Stimulated activated CD4-positive, alpha-beta T cell treated with anti-CD3 and anti-CD28 coated beads, Interleukin-12 subunit alpha, Interleukin-12 subunit beta, amount 100 ng/mL, for 24 hours (primary cell): Measurements from ENCODE around the gene LZTS3.
"Not testable (repeated sequence)": the region's sequence is repeated elsewhere in the genome, so short reads cannot be mapped to it uniquely, and the experiment has no call there.

Source experiments
- DNase-seq, 2 experiments: peaks; one replicate each; pipeline ENCODE4 v3.0.0-alpha.2; 2020; ENCODE audit warnings: low read depth in 2 of 2

The LZTS3 gene

GRCh38 chr20:3167738-3168078, 5.6 kb downstream of the LZTS3 start:
- no peak for DNase-seq

DNA sequence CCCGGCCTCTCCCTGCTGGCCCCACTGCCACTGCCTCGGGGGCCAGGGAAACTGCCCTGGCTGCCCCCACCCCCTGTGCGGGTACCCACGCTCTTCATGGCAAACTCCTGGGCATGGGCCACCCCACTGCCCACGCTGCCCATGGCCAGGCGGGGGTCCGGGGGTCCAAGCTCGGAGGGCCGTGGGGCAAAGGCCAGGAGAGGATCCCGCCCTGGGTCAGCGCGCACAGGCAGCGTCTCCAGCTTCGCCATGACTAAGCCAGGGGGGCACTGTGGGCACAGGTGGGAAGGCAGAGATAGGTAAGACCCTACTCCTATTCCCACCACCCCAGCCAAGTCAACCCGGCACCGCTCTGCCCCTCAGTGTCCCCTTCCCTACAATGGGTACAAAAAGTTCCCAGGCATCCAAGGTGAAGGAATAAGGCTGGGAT, 6.4 kb downstream of the LZTS3 start:
- no peak for DNase-seq

GRCh38 chr20:3166338-3166912, 6.9 kb downstream of the LZTS3 start:
- no peak for DNase-seq

GRCh38 chr20:3165473-3166337, 7.6 kb downstream of the LZTS3 start:
- DNase-seq: no peak

GRCh38 chr20:3164763-3165410, 8.5 kb downstream of the LZTS3 start:
- no peak for DNase-seq

GRCh38 chr20:3164043-3164762, 9.1 kb downstream of the LZTS3 start:
- DNase-seq: no peak

- no peak for DNase-seq
Observed at GRCh38 chr20:3163099-3164042, 10.0 kb downstream of the LZTS3 start.

- DNase-seq: no peak
Observed at GRCh38 chr20:3162080-3162611, 11.2 kb downstream of the LZTS3 start.

- DNase-seq: no peak
Observed at GRCh38 chr20:3161316-3162079, 11.9 kb downstream of the LZTS3 start.

DNA sequence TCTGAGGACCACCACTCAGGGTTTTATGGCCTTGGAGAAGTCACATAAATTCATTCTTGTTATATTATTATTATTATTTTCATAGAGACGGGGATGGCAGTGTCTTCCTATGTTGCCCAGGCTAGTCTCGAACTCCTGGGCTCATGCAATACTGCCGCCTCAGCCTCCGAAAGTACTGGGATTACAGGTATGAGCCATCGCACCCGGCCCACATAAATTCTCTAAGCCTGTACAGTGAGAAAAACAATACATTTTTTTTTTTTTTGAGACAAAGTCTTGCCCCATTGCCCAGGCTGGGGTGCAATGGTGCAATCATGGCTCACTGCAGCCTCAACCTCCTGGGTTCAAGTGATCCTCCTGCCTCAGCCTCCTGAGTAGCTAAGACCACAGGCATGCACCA, 12.9 kb downstream of the LZTS3 start:
- no peak for DNase-seq

DNA sequence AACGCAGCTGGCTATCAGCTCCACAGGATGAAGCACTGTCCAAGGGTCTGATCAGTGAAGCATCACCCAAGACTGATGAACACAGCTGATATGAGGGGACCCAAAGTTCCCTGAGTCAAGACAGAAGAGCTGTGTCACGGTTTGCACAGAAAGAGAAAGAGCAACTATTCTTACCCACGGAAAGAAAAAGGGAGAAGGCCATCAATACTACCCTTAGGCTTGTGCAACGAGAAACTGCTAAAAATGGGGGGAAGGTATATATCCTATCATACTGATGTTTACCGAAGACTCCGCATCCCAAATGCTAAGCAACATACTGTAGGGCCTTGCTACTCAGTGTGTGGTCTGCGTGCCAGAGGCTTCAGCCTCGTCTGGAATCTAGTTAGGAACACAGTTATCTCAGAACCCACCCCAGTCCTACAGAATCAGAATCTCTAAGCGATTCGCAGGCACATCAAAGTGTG, 14.3 kb downstream of the LZTS3 start:
- no peak for DNase-seq

- DNase-seq: no peak
Observed at GRCh38 chr20:3157817-3158216, 15.5 kb downstream of the LZTS3 start.

GRCh38 chr20:3156811-3157619, 16.3 kb downstream of the LZTS3 start:
- DNase-seq: no peak

- DNase-seq: not testable (repeated sequence)
Observed at GRCh38 chr20:3152057-3152644, 21.2 kb downstream of the LZTS3 start.

DNA sequence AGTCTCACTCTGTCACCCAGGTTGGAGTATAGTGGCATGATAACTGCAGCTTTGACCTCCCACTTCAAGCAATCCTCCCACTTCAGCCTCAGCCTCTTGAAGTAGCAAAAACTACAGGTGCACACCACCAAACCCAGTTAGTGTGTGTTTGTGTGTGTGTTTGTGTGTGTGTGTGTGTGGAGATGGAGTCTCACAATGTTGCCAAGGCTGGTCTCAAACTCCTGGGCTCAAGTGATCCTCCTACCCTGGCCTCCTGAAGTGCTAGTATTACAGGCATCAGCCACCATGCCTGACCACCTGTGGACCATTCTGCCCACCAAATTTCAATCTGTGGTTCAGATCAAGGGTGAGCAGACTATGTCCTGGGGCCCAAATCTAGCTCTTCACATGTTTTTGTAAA, 22.4 kb downstream of the LZTS3 start:
- DNase-seq: no peak

DNA sequence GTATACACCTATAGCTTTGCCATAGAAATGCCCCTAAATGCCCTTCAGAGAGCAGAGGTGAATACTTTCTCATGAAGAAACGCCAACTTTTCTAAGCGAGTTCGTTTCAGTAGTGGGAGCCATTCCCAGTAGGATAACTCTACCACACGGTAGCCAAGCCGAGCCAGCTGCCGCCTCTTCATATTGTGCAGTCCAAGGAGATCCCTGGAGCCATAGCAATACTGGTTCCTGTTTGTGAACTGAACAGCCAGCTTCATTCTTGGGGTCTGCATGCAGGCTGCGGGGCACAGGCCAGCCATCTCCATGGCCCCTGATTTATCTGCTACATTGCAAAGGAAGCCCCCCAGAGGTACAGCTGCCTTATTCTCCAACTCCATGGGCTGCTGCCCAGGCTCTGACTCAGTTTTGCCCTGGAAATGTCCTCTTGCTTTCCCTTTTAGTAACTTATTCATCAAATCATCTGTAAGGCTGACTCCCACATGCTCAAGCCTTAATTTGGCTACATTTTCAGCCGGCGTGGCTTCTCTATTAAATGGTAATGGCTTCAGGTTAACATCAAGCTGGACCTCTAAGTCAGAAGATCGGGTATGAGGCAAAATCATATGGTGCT, 26.5 kb downstream of the LZTS3 start:
- DNase-seq: no peak

GRCh38 chr20:3141757-3142156, 31.6 kb downstream of the LZTS3 start:
- no peak for DNase-seq

GRCh38 chr20:3137492-3137891, 35.9 kb downstream of the LZTS3 start:
- DNase-seq: no peak
